GM19099 (cell line): ENCODE results near the gene PRR5L.
A peak's percentile ranks its signal among the peaks of the same experiment; 100 is the strongest.

Experiments used
- POLR2A ChIP-seq: IDR thresholded peaks from 3 replicates; pipeline ENCODE4 v1.6.1; 2011; ENCODE audit warnings: low read depth; ENCODE audit not compliant: insufficient read length; ENCODE audit errors: extremely low read depth

Gene PRR5L

DNA sequence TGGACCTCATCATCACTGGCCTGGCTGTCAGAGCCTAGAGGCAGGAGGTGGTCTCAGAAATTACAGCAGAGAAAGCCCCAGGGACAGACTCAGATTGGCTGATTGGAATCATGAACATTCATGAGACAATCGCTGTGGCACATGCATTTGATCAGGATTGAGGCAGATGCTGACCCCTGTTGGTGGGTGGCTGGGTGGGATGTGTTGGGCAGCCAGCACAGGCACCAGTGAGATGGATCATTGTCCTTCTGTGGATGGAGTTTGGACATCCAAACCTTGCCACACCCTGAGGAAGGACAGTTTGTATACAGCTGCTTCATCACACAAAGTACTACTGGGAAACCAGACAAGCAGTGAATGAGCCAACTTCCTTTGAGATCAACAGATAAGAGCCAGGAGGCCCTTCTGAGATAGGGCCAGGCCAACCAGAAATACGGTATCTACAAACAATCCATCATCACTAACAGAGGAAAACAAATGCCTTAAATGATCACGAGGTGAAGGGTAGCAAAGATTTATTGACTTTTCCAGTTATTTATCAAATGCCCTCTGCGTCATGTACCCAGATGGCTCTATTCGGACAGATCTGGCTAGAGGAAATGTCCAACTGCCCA, 24.2 kb upstream of the PRR5L start:
- TF ChIP-seq POLR2A: no peak

DNA sequence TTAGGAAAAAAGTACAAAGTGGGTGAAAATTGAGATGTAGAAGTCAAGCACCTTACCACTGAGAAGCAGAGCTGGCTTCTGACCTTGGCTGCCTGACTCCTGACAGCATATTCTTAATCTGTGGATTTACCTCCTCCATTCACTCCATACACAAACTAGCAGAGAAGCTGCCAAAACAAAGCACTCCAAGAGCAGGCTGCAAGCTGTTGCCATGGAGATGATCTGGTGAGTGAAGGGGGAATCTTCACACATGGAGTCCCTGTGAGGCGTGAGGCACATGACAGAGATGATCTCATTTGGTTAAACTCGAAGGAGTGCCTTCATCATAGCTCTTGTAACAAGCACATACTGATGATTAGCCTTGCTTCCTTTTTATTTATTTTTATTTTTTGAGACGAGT, 23.0 kb upstream of the PRR5L start:
- no peak for TF ChIP-seq POLR2A

DNA sequence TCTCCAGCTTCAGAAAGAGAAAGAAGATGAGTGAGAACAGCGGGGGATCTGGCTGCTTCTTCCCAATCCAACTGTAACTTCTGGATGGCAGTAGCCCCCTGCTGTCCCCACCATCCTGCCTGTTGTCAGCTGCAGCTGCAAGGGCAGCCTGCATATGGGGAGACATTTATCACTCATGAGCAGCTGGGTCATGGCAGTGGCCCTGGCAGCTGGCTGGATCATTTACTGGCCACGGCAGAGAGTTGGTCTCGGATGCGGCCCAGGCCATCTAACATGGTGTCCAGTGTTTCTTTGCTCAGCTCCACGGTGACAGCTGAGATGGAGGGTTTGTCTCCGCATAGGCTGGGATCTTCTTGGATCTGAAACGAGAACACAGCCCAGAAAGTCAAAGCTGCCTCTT, 21.7 kb upstream of the PRR5L start:
- TF ChIP-seq POLR2A: no peak

DNA sequence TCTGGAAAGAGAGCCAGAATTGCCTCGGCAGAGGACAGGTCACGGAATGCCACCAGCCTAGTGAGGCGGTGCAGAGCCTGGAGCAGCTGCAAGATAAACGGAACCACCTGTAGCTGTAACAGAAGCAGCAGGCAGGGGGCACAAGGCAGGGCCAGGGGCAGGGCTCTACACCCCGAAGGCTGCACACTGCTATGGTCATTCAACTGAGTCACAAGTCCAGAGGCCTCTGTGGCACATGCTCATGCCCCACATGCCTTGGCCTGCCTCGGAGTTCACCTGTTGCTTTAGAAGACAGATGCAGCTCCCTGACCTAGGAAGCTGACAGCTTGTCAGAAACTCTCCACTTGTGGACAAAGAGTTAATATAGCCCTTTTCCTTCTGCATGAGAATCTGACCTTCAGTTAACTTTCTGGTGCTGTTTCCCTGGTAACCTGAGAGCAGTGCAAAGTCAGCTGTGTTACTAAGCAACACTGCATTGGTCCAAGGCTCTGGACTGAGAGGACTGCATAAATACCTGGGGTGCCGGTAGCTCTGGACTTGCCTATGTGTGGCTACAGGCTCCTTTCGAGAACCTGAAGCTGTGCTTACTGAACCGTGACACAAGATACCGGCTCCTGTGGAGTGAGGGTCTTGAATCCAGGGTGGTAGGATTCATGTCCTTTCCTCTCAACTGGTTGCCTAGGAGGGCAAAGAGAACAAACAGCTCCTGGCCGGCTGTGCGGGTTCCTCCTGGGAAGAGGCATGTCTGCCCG, 17.4 kb upstream of the PRR5L start:
- no peak for TF ChIP-seq POLR2A

DNA sequence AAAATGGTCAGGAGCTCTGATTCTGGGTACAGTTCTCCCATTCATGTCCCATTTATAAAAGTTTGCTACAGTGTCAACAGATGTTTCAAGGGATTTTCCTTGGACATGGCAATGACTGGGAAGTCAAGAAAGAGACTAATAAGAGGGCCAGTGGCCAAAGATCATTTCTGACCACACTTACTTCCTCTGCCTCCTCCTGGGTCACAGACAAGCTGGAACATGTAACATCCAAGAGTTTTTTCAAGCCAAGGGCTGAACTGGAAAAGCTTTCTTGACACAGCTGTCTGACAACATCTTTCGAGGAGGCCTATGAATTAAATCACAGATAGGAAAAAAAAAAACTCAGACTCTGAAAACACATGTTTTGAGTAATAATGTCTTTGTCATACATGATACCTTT, 15.6 kb upstream of the PRR5L start:
- TF ChIP-seq POLR2A: no peak

DNA sequence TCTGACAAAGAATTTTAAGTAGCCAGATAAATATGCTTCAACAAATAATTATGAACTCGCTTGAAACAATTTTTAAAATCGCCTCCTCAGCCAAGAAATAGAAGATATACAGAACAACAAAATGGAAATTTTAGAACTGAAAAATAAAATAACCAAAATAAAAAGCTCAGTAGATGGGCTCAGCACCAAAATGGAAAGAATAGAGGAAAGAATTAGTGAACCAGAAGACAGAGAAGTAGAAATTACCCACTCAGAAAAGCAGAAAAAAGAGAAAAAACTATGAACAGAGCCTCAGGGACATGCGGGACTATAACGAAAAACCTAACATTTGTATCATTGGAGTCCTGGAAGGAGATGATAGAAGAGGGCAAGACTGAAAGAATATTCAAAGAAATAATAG, 14.2 kb upstream of the PRR5L start:
- no peak for TF ChIP-seq POLR2A

DNA sequence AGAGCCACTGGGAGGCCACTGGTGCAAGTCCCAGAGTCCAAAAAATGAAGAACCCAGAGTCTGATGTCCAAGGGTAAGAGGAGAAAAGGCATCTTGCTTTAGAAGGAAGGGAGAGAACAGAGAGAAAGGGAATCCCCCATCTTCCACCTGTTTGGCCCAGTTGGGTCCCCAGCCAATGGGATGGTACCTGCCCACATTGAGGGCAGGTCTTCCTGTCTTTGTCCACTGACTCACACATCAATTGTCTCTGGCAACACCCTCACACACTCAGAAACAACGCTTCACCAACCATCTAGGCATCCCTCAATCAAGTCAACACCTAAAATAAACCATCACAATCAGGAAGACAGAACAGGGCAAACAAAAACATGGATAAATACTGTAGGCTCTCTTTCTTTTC, 13.2 kb upstream of the PRR5L start:
- TF ChIP-seq POLR2A: no peak

DNA sequence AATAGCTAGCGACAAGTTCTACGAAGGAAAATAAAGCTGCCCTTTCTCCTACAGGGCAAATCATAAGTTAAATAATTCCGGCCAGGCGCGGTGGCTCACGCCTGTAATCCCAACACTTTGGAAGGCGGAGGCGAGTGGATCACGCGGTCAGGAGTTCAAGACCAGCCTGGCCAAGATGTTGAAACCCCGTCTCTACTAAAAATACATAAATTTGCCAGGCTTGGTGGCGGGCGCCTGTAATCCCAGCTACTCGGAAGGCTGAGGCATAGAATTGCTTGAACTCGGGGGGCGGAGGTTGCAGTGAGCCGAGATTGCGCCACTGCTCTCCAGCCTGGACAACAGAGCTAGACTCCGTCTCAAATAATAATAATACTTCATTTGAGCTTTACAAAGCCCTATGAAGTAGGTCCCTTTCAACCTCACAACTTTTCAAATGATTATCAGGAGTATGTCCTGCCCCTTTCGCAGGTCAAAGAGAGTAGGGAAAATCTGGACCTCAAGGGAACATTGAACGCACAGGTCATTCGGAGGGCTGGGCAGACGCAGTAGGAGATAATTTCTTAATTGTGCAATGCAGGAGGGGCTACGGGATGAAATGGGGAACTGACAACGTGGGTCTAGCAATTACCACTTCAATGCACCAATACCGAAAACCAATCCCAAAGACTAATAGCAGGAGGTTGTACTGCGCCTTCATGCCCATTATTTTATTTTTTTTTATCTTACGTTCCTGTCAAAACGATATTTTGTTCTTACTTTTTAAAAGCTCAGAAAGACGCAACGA, 7.5 kb upstream of the PRR5L start:
- TF ChIP-seq POLR2A: no peak

DNA sequence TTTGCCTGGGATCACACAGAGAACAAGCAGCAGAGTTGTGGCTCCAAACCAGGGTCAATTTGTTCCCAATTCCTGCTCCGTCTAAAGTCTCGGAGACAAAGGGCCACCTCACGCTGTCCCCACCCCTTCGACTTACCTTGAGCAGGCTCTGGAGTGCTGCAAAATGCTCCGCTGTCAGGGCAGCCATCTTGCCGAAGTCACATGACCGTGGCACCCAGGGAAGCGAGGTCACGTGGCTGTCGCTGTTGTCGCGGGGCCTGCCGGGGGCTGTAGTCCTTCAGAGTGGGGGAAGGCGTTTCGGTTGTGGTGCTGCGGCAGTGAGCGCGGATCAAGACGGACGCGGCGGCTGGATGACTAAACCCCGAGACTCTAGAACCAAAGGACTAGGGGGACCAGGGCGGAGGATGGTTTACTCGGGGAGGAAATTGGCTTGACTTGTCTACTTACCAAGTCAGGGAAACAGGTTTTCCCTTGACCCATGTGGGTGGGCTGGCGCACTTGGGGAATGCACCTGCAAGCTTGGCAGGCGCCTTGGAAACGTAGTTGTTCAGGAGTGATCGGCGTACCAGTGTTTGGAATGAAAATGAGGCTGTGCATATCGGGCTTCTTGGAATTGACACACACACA, 6.7 kb upstream of the PRR5L start, which contains the start of gene COMMD9:
Gene COMMD9, minus strand, starts transcription at position 199 of the 627 bp plus-strand sequence. Its CDS starts 12 bp downstream, at position 187.
- TF ChIP-seq POLR2A: peak; percentile 72

DNA sequence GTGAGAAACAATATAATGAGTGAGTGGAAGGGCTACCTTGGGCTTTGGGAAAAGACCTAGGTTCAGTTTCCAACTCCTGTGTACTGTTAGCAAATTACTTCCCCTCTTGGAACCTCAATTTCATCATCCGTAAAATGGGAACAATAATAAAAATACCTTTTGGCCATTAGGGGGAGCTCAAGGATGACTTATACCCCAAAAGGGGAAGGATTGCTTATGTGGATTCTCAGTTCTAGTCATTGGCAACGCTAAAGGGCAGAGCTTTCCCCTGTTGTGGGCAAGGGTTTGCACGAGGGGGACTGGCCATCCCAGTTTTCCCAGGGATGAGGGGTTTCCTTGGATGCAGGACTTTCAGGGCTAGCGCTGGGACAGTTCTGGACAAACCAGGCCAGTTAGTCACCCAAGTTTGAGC, 3.8 kb upstream of the PRR5L start:
- TF ChIP-seq POLR2A: no peak

DNA sequence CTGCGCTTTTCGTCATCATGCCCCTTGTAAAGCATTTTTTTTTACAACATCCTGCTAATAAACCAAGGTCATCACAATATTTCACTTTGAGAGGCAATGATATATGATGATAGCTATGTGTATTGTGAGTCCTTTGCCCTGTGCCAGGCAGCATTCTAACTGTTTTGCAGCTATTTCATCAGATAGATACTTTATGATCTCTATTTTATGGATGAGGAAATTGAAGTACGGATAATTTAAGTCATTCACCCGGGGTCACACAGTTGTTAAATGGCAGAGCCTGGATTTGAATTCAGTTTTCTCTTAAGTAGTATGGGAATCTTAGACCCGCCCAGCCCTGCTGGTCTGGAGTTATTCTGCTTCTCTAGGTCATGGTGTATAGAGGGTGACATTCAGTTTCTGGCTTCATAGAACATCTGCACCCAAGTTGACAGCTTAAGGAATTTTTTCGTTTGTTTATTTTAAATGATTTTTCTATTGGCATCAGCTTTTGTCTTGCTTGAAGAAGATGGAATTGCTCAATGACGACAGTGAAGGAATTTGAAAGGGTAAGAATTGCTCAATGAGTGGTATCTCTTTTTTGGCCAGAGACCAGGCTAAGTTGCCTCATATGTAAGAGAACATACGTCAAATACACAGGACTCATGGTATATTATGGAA, 926 bp downstream of the PRR5L start:
- TF ChIP-seq POLR2A: no peak

DNA sequence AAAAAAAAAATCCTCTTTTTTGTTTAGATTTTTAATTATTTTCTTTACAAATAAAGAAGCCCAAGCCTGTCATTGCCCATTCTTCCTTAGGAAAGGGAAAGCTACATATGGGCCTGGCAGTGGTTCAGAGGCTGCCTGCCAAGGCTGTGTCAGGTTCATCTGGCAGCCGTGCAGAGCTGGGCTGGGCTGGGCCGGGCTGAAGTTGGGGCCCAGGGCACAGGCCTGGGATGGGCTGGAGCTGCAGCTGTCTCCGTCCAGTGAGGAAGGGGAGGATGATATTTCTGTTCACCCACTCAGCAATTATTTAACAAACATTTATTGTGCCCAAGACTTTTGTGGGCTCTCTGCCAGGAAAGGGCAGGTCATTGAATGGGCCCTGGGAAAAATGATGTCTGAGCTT, 4.6 kb downstream of the PRR5L start:
- no peak for TF ChIP-seq POLR2A

DNA sequence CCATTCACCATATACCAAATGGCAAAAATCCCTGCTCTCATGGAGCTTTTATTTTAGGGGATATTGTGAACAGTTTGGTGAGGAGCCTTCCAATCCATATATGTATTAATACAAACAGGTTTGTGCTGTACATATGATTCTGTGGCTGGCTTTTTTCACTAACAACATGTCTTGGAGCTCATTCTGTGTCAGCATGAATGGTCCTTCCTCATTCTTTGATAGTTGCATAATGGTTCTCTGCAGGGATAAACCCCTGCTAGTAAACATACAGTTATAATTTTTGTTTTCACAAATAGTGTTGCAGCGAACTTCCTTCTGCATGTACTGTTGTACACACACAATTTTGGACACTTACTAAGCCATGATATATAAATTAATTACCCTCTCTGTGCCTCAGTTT, 8.3 kb downstream of the PRR5L start:
- TF ChIP-seq POLR2A: no peak

DNA sequence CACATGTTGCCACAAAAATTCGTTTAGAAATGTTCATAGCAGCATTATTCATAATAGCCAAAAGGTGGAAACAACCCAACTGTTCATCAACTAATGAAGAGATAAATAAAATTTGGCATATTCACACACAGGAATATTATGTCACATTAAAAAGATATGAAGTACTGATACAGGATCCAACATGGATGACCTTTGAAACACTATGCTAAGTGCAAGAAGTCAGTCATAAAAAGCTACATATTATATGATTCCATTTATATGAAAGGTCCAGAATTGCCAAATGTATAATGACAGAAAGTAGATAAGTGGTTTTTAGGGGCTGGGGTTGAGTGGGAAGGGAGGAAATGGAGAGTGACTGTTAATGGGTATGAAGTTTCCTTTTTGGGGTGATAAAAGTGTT, 9.0 kb downstream of the PRR5L start:
- TF ChIP-seq POLR2A: no peak

DNA sequence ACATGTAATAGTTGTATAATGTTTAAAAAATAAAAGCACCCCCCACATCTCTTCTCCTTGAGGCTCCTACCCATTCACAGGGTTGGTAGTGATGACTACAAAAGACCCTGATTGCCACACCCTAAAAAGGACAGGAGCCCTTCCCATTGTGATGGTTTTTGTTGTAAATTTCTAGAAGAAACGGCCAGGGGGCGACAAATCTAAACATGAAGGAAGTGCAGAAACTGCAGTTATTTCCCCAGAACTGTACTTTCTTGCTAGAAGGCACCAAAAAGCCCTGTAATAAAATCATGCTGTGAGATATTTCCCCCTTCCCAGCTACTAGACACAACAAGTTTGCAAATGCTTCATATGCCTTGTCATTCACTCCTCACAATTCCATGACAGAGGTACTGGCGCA, 10.8 kb downstream of the PRR5L start:
- TF ChIP-seq POLR2A: no peak

DNA sequence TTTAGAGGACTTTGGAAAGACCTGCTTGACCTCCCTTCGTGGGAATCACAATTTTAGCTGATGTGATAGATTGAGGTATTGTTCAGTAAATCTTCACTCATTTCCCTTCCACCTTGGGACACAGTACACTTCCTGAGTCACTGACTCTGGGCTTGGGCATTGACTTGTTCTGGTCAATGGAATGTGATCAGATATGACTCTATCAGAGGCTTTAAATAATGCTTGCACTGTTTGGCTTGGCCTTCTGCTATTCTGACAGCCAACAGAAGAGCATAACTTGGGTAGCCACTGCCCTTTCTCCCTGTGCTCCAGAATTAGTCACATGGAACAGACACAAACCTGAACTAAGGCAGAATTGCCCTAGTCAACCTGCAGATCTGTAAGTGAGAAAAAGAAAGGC, 12.5 kb downstream of the PRR5L start:
- TF ChIP-seq POLR2A: no peak

DNA sequence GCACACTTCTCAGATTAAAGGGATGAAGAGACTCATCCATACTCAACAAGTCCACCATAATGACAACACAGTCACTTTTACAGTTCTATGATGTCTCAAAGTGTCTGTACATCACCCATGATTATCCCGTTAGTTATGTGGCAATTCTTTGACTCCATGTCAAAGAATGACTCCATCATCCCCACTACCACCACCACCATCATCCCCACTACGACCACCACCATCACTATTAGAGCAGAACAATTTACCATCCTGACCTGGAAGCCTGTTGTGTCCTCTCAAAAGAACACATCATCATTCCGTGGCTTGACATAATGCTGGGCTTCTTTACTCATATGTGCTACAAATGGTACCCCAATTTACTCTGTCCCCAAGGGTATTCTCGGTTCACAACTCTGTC, 13.7 kb downstream of the PRR5L start:
- no peak for TF ChIP-seq POLR2A
